Mesothelial cell of epicardium (in vitro differentiated cells): Measurements from ENCODE around the gene GABRA5. TPM values are rescaled to one million over a fixed set of nuclear protein-coding genes. Genes with fewer than 3 reads are reported as not detected.

Experiments used
- DNase-seq, 2 experiments: peaks; one replicate each; pipeline ENCODE4 v3.0.0; 2021; ENCODE audit warnings: low spot score in 2 of 2; ENCODE audit not compliant: unreplicated experiment in 2 of 2
- H3K27ac Mint-ChIP-seq: 2 replicates; pipeline ENCODE4 v1.8.0; 2021; ENCODE audit warnings: mixed read lengths
- H3K27me3 Mint-ChIP-seq: 2 replicates; pipeline ENCODE4 v1.8.0; 2021; ENCODE audit warnings: low read depth, mixed read lengths
- H3K36me3 Mint-ChIP-seq: 2 replicates; pipeline ENCODE4 v1.8.0; 2021; ENCODE audit warnings: mixed read lengths
- H3K4me1 Mint-ChIP-seq: 2 replicates; pipeline ENCODE4 v1.8.0; 2021; ENCODE audit warnings: mixed read lengths
- H3K4me3 Mint-ChIP-seq: 2 replicates; pipeline ENCODE4 v1.8.0; 2021; ENCODE audit warnings: mild to moderate bottlenecking, moderate library complexity, mixed read lengths
- H3K9me3 Mint-ChIP-seq: 2 replicates; pipeline ENCODE4 v1.8.0; 2021; ENCODE audit warnings: mixed read lengths
- CTCF ChIP-seq: fragments of 200-600 bp; sonication (generic); IDR thresholded peaks from one replicate; pipeline ENCODE4 v1.5.0; 2021; ENCODE audit warnings: antibody characterized with exemption; ENCODE audit not compliant: unreplicated experiment
- total RNA-seq: library from RNA; stranded (reverse); gene quantifications from 3 replicates; pipeline ENCODE4 v1.2.1, GENCODE V29; 2021

The GABRA5 gene
- total RNA-seq, 1 donor from 2014 or later: 0.49 TPM

- Mint-ChIP-seq H3K9me3 (peaks cover 8% of the 10 kb centered on the region), H3K4me3 (no peak overlapping the region), H3K27ac (no peak overlapping the region), H3K27me3 (peaks cover 5% of the 10 kb centered on the region), H3K36me3 (no peaks in the 10 kb centered on the region), H3K4me1 (no peaks in the 10 kb centered on the region)
- no peak for TF ChIP-seq CTCF
- no peak for DNase-seq
Observed at GRCh38 chr15:26929588-26929987, 62.7 kb downstream of the GABRA5 start.

- Mint-ChIP-seq H3K4me1 (no peaks in the 10 kb centered on the region), H3K27ac (no peak overlapping the region), H3K9me3 (peaks cover 8% of the 10 kb centered on the region), H3K4me3 (no peak overlapping the region), H3K27me3 (peaks cover 5% of the 10 kb centered on the region), H3K36me3 (no peaks in the 10 kb centered on the region)
- no peak for DNase-seq
- TF ChIP-seq CTCF: no peak
Observed at GRCh38 chr15:26934848-26935247, 68.0 kb downstream of the GABRA5 start.

GRCh38 chr15:26935322-26935721 lies 68.5 kb downstream of the GABRA5 start:
- H3K27ac Mint-ChIP-seq: no peak overlapping the region
- no peaks in the 10 kb centered on the region for H3K36me3 Mint-ChIP-seq
- no peaks in the 10 kb centered on the region for H3K4me1 Mint-ChIP-seq

GRCh38 chr15:26936502-26936901 lies 69.6 kb downstream of the GABRA5 start:
- DNase-seq: no peak
- no peak overlapping the region for H3K27ac Mint-ChIP-seq
- no peak overlapping the region for H3K4me3 Mint-ChIP-seq
- peaks cover 8% of the 10 kb centered on the region for H3K9me3 Mint-ChIP-seq
- H3K4me1 Mint-ChIP-seq: no peaks in the 10 kb centered on the region
- no peaks in the 10 kb centered on the region for H3K36me3 Mint-ChIP-seq
- H3K27me3 Mint-ChIP-seq: peaks cover 2% of the 10 kb centered on the region
- TF ChIP-seq CTCF: no peak

More at GRCh38 chr15:26935322-26935721, 68.5 kb downstream of the GABRA5 start:
- TF ChIP-seq CTCF: no peak
- no peak overlapping the region for H3K4me3 Mint-ChIP-seq
- H3K9me3 Mint-ChIP-seq: peaks cover 8% of the 10 kb centered on the region
- no peak for DNase-seq
- peaks cover 3% of the 10 kb centered on the region for H3K27me3 Mint-ChIP-seq

GRCh38 chr15:26937134-26937533 lies 70.3 kb downstream of the GABRA5 start:
- no peak for DNase-seq
- no peaks in the 10 kb centered on the region for H3K4me1 Mint-ChIP-seq
- TF ChIP-seq CTCF: no peak

GRCh38 chr15:26939398-26939797 lies 72.5 kb downstream of the GABRA5 start:
- H3K4me3 Mint-ChIP-seq: no peak overlapping the region
- no peaks in the 10 kb centered on the region for H3K36me3 Mint-ChIP-seq
- H3K27ac Mint-ChIP-seq: no peak overlapping the region
- no peaks in the 10 kb centered on the region for H3K9me3 Mint-ChIP-seq
- TF ChIP-seq CTCF: no peak
- H3K27me3 Mint-ChIP-seq: peaks cover 2% of the 10 kb centered on the region
- no peak for DNase-seq
- H3K4me1 Mint-ChIP-seq: peaks cover 9% of the 10 kb centered on the region

More at GRCh38 chr15:26937134-26937533, 70.3 kb downstream of the GABRA5 start:
- H3K36me3 Mint-ChIP-seq: no peaks in the 10 kb centered on the region
- no peak overlapping the region for H3K4me3 Mint-ChIP-seq
- peaks cover 1% of the 10 kb centered on the region for H3K9me3 Mint-ChIP-seq
- H3K27me3 Mint-ChIP-seq: peaks cover 2% of the 10 kb centered on the region
- H3K27ac Mint-ChIP-seq: no peak overlapping the region
